Body of pancreas (tissue), 4 donors: Measurements from ENCODE around the gene TFPI.

ENCODE experiments used
- CTCF ChIP-seq, 7 experiments: fragments of 450-650 bp in 4 of 7; fragments of 200-600 bp in 3 of 7; sonication (generic) in 3 of 7; IDR thresholded peaks; one replicate each; pipeline ENCODE4 v1.5.1; 2016 to 2019; ENCODE audit warnings: antibody characterized with exemption in 7 of 7
- POLR2A ChIP-seq, 3 donors: fragments of 450-650 bp; IDR thresholded peaks; one replicate each; pipeline ENCODE4 v1.6.1; 2016; ENCODE audit warnings: antibody characterized with exemption in 3 of 3, mild to moderate bottlenecking in 2 of 3

DNA sequence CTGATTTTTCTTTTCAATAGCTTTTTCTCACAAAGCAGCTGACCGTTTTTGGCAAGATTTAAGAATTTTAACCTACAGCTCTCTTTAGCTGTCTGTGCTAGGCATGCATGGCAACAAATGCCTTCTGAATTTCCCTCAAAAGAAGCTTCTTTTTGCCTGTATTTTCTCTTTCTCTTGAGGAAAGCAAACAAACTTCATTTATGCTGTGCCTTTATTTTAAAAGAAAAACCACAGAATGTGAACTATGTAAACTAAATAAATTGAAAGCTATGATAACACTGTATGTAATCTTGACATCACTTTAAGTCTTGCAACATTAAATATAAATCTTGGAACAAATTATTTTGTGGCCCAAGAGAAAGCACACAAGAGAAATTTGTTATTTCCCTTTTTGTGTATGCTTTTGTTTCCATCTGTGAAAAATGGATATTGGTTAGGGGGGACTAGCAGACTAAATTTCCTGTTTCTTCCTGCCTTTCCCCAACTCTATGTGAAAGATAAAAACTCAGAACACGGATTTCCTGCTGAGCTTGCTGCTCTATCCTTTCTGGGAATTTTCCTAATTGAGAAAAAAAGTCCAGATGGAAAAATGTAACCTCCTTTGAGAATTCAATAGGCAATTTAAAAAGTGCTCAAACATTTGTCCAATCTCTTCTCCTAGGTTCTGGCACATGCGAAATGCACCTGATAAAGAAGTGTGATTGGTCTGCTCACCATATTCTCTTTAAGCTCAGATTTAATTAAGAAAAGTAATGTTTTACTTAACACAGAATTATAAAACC is 20.9 kb upstream of the TFPI start:
- TF ChIP-seq CTCF (IDR thresholded peaks at IDR 0.05) (no peak), POLR2A (IDR thresholded peaks at IDR 0.05) (no peak)
